ENCODE measurements around the gene AKAP10. TPM values are rescaled to one million over a fixed set of nuclear protein-coding genes. Genes with fewer than 3 reads are reported as not detected.
A peak's percentile ranks its signal among the peaks of the same experiment; 100 is the strongest.

AKAP10 gene
- total RNA-seq, 1 donor from 2014 or later, result 27.1 TPM

- H3K27me3 Mint-ChIP-seq (ENCODE audit: low read depth), result no peaks in the 10 kb centered on the region
- no peaks in the 10 kb centered on the region for H3K4me1 Mint-ChIP-seq
Observed at GRCh38 chr17:19905502-19905901, 72.1 kb downstream of the AKAP10 start.

DNA sequence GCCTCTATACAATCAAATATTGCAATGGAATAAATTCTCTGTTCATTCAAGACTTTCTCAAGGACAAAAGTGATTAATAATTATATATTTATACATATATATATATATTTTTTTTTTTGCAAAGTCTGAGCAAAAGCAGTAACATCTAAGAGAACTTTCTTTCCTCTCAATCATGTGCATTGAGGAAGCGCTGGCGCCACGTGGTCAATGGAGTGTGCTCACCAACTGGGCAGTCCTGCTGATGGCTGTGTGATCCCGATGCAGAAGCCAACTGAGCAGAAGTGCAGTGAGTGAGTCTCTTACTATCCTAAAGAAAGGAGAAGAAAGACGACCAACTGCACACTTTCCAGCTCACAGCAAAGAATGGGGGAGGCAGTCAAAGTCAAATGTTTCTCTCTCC lies 72.7 kb downstream of the AKAP10 start:
- no peaks in the 10 kb centered on the region for H3K4me1 Mint-ChIP-seq
- no peak for DNase-seq (ENCODE audit: low read depth, low spot score)
- no peaks in the 10 kb centered on the region for H3K27me3 Mint-ChIP-seq (ENCODE audit: low read depth)
- no peak overlapping the region for H3K4me3 Mint-ChIP-seq
- H3K9me3 Mint-ChIP-seq, result no peaks in the 10 kb centered on the region
- H3K36me3 Mint-ChIP-seq (ENCODE audit: low read depth), result peaks cover 16% of the 10 kb centered on the region
- TF ChIP-seq CTCF (conservative IDR thresholded peaks at IDR 0.05), result no peak
- H3K27ac Mint-ChIP-seq (ENCODE audit: unreplicated experiment), result no peak overlapping the region

More at GRCh38 chr17:19905502-19905901, 72.1 kb downstream of the AKAP10 start:
- no peak for TF ChIP-seq CTCF (conservative IDR thresholded peaks at IDR 0.05)
- H3K4me3 Mint-ChIP-seq, result no peak overlapping the region
- DNase-seq (ENCODE audit: low read depth, low spot score), result no peak
- H3K36me3 Mint-ChIP-seq (ENCODE audit: low read depth), result peaks cover 13% of the 10 kb centered on the region
- H3K27ac Mint-ChIP-seq (ENCODE audit: unreplicated experiment), result peak overlapping the region; percentile 10
- H3K9me3 Mint-ChIP-seq, result no peaks in the 10 kb centered on the region

- no peak overlapping the region for H3K27ac Mint-ChIP-seq (ENCODE audit: unreplicated experiment)
- H3K4me3 Mint-ChIP-seq, result no peak overlapping the region
- H3K27me3 Mint-ChIP-seq (ENCODE audit: low read depth), result no peaks in the 10 kb centered on the region
- H3K9me3 Mint-ChIP-seq, result no peaks in the 10 kb centered on the region
- no peak for DNase-seq (ENCODE audit: low read depth, low spot score)
- H3K4me1 Mint-ChIP-seq, result no peaks in the 10 kb centered on the region
- peaks cover 14% of the 10 kb centered on the region for H3K36me3 Mint-ChIP-seq (ENCODE audit: low read depth)
- TF ChIP-seq CTCF (conservative IDR thresholded peaks at IDR 0.05), result no peak
Observed at GRCh38 chr17:19904412-19904811, 73.2 kb downstream of the AKAP10 start.

- H3K36me3 Mint-ChIP-seq (ENCODE audit: low read depth), result peaks cover 8% of the 10 kb centered on the region
- H3K9me3 Mint-ChIP-seq, result no peaks in the 10 kb centered on the region
- H3K27ac Mint-ChIP-seq (ENCODE audit: unreplicated experiment), result no peak overlapping the region
- no peak for TF ChIP-seq CTCF (conservative IDR thresholded peaks at IDR 0.05)
- H3K27me3 Mint-ChIP-seq (ENCODE audit: low read depth), result no peaks in the 10 kb centered on the region
- DNase-seq (ENCODE audit: low read depth, low spot score), result no peak
- H3K4me1 Mint-ChIP-seq, result no peaks in the 10 kb centered on the region
- H3K4me3 Mint-ChIP-seq, result no peak overlapping the region
Observed at GRCh38 chr17:19900809-19901208, 76.8 kb downstream of the AKAP10 start.

- H3K27ac Mint-ChIP-seq (ENCODE audit: unreplicated experiment), result no peak overlapping the region
Observed at GRCh38 chr17:19897903-19898302, 79.7 kb downstream of the AKAP10 start.

More at GRCh38 chr17:19897903-19898302, 79.7 kb downstream of the AKAP10 start:
- no peak for TF ChIP-seq CTCF (conservative IDR thresholded peaks at IDR 0.05)
- Mint-ChIP-seq H3K27me3 (ENCODE audit: low read depth) (no peaks in the 10 kb centered on the region), H3K36me3 (ENCODE audit: low read depth) (peaks cover 3% of the 10 kb centered on the region), H3K9me3 (no peaks in the 10 kb centered on the region), H3K4me3 (no peak overlapping the region), H3K4me1 (no peaks in the 10 kb centered on the region)
- DNase-seq (ENCODE audit: low read depth, low spot score), result no peak

Data from neural crest cell (in vitro differentiated cells).